Posterior vena cava (tissue), 2 donors: ENCODE data around the gene AQP12A. TPM values are rescaled to one million over a fixed set of nuclear protein-coding genes. Genes with fewer than 3 reads are reported as not detected.
"Not testable (repeated sequence)": the region's sequence is repeated elsewhere in the genome, so short reads cannot be mapped to it uniquely, and the experiment has no call there.

Experiments
- DNase-seq: peaks from one replicate; pipeline ENCODE4 v3.0.0-alpha.2; 2020; ENCODE audit warnings: low spot score
- intact Hi-C, 2 donors: fragments of 100-400 bp; cut with DNase I; formaldehyde crosslinking; loops; one replicate each; pipeline versions ENCODE4 v1.14.1 to v1.14.2; 2022 to 2023
- total RNA-seq, 2 donors: library from RNA; stranded (reverse); fragmentation: NEBNext Ultra II Directional; extraction: Animal tissue kit (Norgen Biotek cat#: 25700); gene quantifications; one replicate each; pipeline ENCODE4 v1.2.1, GENCODE V29; 2021
- donor health status: DM: yes; HTN: yes; CAD: no.
- donor health status: DM: yes; HTN: yes; CAD: no.

The AQP12A gene
- total RNA-seq, 2 donors from 2014 or later = not detected

DNA sequence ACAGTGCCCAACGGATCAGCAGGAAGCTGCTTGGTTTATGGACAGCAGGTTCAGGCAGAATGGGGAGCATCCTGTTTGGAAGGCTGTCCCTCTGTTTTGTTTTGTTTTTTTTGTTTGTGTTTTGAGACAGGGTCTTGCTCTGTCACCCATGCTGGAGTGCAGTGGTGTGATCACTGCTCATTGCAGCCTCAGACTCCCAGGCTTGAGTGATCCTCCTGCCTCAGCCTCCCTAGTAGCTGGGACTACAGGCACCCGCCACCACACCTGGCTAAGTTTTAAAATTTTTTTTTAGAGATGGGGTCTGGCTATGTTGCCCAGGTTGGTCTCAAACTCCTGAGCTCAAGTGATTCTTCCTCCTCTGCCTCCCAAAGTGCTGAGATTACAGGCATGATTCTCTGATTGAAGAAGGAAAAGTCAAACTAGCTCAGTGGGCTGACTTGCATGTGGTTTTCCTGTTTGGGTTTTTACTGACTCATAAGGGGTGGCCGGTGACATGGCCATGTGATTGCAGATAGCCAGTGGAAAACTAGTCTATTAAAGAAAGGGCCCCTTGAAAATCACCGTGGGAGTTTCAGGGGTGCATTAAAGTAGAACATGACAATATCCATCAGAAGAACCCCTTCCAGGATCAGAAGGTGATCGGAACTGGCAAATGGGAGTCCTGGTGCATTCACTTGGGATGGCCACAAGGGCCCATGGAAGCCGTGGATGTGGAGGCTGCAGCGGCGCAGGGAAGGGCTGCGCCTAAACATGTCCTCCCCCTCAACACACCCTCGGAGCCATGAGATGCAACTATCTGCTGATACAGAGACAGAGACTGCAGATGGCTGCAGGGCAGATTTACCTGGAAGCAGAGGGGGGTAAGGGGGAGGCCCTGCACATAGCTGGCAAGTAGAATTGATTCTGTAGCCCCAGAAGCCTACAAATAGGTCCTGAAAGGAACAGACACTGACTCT lies 35.5 kb upstream of the AQP12A start:
- intact Hi-C loops = no loop called here
- DNase-seq = peak; percentile 42

GRCh38 chr2:240659883-240660282 lies 31.8 kb upstream of the AQP12A start:
- DNase-seq, intact Hi-C loops: not testable (repeated sequence)

GRCh38 chr2:240662681-240663080 lies 29.0 kb upstream of the AQP12A start:
- intact Hi-C loops = no loop called here

GRCh38 chr2:240663546-240664190 lies 28.0 kb upstream of the AQP12A start:
- DNase-seq = no peak

More at GRCh38 chr2:240662681-240663080, 29.0 kb upstream of the AQP12A start:
- DNase-seq = no peak

DNA sequence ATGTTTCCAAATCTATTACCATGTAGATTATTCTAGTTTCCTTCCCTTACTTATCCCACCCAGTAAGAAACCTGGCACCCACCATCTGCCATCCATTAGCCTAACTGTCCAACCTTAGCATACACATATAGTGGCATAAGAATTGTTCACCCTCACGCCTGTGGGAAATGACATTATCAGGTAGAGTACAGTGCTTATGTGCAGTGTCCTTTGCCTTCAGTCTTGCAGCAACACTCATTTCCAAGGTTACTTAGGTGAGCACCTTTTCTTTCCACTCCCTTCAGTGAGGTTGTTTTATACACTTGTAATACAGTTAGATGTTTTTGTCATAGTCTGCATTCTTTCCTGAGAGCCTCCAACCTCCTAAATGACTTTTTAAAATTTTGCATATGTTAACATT lies 27.0 kb upstream of the AQP12A start:
- intact Hi-C loops = no loop called here
- DNase-seq = no peak

More at GRCh38 chr2:240663546-240664190, 28.0 kb upstream of the AQP12A start:
- intact Hi-C loops = no loop called here

GRCh38 chr2:240670402-240670801 lies 21.3 kb upstream of the AQP12A start:
- intact Hi-C loops = no loop called here
- DNase-seq = peak; percentile 30

- DNase-seq = no peak
- intact Hi-C loops = no loop called here
Observed at GRCh38 chr2:240670950-240671349, 20.7 kb upstream of the AQP12A start.

DNA sequence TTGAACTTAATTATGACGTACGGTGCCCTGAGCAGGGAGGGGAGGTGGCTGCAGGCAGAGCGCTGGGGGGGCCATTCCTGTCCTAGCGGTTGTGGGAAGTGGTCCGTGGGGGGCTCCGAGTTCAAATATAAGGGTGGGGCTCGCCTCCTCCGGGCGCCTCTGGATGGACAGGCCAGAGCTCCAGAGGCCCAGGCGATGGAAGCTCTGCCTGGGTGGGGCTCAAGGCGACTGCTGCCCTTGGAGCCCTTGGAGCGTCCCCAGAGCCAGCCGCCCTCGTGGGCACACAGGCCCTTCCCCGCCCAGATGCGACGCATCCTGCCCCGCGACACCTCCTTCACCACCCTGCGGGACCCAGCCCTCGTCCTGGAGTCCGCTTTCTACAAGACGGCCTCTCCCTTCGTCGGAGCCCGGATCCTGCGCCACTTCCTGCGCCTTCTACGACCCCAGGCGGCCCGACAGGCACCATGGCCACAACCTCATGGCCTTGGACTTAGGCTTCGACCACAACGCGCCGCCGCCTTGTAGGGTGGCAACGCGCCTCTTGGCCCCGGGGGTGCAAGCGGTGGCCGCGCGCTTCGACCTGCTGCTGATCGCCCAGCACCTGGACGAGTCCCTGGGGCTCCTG lies 19.5 kb upstream of the AQP12A start:
- intact Hi-C loops = no loop called here
- no peak for DNase-seq

DNA sequence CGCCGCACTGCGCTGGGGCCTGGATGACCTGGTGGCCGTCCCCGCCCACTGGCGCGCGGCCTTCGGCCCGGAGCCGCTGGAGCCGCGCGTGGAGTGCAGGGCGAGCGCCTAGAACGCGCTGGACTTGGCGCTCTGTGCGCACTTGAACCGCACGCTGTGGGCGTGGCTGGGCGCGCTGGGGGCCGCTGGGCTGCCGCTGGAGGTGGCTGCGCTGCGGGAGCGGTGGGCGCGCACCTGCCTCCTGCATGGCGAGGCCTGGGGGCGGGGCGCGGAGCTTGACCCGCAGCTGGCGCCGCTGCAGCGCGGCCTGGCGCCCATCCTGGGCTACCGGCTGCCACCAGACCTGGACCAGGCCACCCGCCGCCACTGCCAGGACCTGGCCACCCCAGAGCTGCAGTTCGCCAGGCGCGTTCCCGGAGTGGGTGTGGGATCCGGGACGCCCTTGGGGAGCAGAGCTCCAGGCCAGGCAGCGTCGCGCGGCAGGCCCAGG lies 18.9 kb upstream of the AQP12A start:
- intact Hi-C loops = no loop called here
- DNase-seq = no peak

- DNase-seq, intact Hi-C loops: not testable (repeated sequence)
Observed at GRCh38 chr2:240674461-240675184, 17.0 kb upstream of the AQP12A start.

DNA sequence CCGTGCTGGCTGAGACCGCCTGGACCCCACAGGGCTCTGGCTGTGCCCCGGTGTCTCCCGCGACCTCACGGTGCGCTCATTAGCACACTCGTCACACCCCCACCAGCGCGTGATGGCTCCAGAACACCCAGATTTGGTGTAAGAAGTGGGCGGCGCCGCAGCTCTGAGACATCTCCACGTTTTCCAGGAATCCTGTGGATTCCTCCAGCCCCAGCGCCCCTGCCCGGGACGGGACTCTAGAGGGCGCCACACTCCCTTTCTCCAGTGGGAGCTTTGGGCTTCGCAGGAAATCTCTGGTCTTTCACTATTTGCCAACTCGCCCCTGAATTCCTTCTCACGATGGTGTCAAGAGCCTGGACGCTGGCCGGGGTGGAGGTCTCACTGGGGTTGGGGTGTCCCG lies 16.3 kb upstream of the AQP12A start:
- intact Hi-C loops, DNase-seq: not testable (repeated sequence)

- DNase-seq, intact Hi-C loops: not testable (repeated sequence)
Observed at GRCh38 chr2:240678043-240678442, 13.6 kb upstream of the AQP12A start.

DNA sequence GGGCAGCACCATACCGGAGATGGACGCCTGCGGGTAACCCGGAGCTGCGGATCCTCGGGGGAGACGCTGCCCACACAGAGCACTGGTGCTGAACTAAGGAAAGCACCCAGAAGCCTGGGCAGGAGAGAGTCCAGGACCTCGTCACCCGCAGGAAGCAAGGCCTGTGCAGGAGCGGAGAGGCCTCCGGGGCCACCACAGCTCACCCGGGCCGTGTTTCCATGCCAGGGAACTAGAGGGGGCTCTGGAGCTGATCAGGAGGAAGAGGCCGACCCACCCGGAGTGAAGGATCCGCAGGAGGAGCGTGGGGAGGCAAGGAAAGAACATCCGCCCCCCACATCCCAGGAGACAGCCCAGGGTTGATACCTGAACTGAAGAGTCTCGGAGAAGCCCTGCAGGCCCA lies 12.8 kb upstream of the AQP12A start:
- DNase-seq, intact Hi-C loops: not testable (repeated sequence)

GRCh38 chr2:240680185-240680584 lies 11.5 kb upstream of the AQP12A start:
- DNase-seq, intact Hi-C loops: not testable (repeated sequence)

- peak; percentile 40 for DNase-seq
- intact Hi-C loops = not testable (repeated sequence)
Observed at GRCh38 chr2:240682431-240683224, 9.0 kb upstream of the AQP12A start, which contains the start of gene AQP12B. TSS of gene AQP12B (minus strand) at chr2:240682885. CDS start at chr2:240682837, 48 bp downstream.

DNA sequence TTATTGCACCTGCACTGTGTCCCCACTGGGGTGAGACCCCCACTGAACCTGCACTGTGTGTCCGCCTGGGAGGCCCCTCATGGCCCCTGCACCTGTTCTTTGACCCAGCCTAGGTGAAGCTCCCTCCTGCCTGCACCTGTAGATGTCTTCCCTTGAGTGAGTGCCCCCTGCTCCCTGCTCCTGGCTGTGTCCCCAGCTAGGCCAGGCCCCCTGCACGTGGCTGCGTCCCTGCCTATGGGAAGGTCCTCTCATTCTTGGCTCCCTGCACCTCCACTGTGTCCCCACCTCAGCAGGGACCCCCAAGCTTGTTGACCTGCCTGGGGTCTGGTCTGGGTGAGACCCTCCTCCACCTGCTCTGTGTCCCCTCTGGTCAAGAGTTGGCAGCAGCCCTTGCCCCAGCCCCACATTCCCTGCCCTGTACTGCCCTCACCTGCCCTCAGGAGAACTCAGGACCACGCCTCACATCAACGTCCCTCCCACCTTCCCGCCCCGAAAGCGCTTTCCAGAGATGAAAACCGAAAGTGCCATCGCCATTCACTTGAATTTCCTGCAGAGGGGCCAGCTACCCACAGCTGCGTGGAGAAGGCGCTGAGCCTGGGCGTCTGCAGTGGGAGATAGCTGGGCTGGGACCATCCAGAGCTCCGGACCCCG lies 8.2 kb upstream of the AQP12A start:
- intact Hi-C loops, DNase-seq: not testable (repeated sequence)

GRCh38 chr2:240683980-240684728 lies 7.5 kb upstream of the AQP12A start:
- peak; percentile 48 for DNase-seq
- intact Hi-C loops = not testable (repeated sequence)
